H1 (cell line): Measurements from ENCODE around the gene RAB11A.

Experiments used
- BCL11A ChIP-seq, 2 experiments: IDR thresholded peaks; one replicate each; pipeline ENCODE4 v1.6.1; 2011; ENCODE audit warnings: low read depth in 2 of 2, low read length in 2 of 2, mild to moderate bottlenecking in 2 of 2
- CEBPB ChIP-seq: IDR thresholded peaks from 2 replicates; pipeline ENCODE4 v1.6.1; 2012; ENCODE audit warnings: low read depth, low read length
- EP300 ChIP-seq, 2 experiments: IDR thresholded peaks; 1 replicate in 1 of 2; 2 replicates in 1 of 2; pipeline ENCODE4 v1.6.1; 2011 to 2012; ENCODE audit warnings: low read depth in 2 of 2, low read length in 2 of 2, mild to moderate bottlenecking in 2 of 2, borderline replicate concordance in 1 of 2, inconsistent platforms in 1 of 2, moderate library complexity in 1 of 2
- EZH2 ChIP-seq: fragments of 200-600 bp; sonication (generic); IDR thresholded peaks from 2 replicates; pipeline ENCODE4 v1.7.1; 2012; ENCODE audit warnings: low read depth, mild to moderate bottlenecking, moderate library complexity, low read length, inconsistent platforms; ENCODE audit not compliant: severe bottlenecking
- KDM1A ChIP-seq: fragments of 200-600, 300-600 bp; sonication (generic); IDR thresholded peaks from 2 replicates; pipeline ENCODE4 v1.7.1; 2016; ENCODE audit warnings: mild to moderate bottlenecking, low read length, borderline replicate concordance
- POLR2AphosphoS5 ChIP-seq: IDR thresholded peaks from 2 replicates; pipeline ENCODE4 v1.6.1; 2011; ENCODE audit warnings: low read depth, low read length
- RAD21 ChIP-seq, 2 experiments: IDR thresholded peaks in 1 of 2; conservative IDR thresholded peaks in 1 of 2; 2 replicates each; pipeline ENCODE4 v1.6.1; 2011; ENCODE audit warnings: low read depth in 2 of 2, low read length in 2 of 2, improper control_type of control experiment in 1 of 2, inconsistent platforms in 1 of 2, mild to moderate bottlenecking in 1 of 2, moderate library complexity in 1 of 2
- RFX5 ChIP-seq: IDR thresholded peaks from 2 replicates; pipeline ENCODE4 v1.6.1; 2011; ENCODE audit warnings: low read depth, low read length, improper control_type of control experiment, borderline replicate concordance
- RNF2 ChIP-seq: fragments of 200-900, 300-1000 bp; sonication (generic); IDR thresholded peaks from 2 replicates; pipeline ENCODE4 v1.7.1; 2016; ENCODE audit warnings: borderline replicate concordance, low read depth, mild to moderate bottlenecking, antibody characterized with exemption, low read length; ENCODE audit not compliant: poor library complexity, severe bottlenecking; ENCODE audit errors: missing control alignments
- RXRA ChIP-seq: IDR thresholded peaks from 2 replicates; pipeline ENCODE4 v1.6.1; 2011; ENCODE audit warnings: low read depth, mild to moderate bottlenecking, low read length, moderate library complexity; ENCODE audit not compliant: insufficient read depth
- SUZ12 ChIP-seq: fragments of 200-600 bp; sonication (generic); IDR thresholded peaks from 2 replicates; pipeline ENCODE4 v1.6.1; 2012; ENCODE audit warnings: mild to moderate bottlenecking, inconsistent platforms, low read length, moderate library complexity, mixed read lengths
- TCF12 ChIP-seq: IDR thresholded peaks from 2 replicates; pipeline ENCODE4 v1.6.1; 2011; ENCODE audit warnings: low read depth, mild to moderate bottlenecking, low read length
- ZNF274 ChIP-seq: IDR thresholded peaks from 2 replicates; pipeline ENCODE4 v1.7.0; 2012; ENCODE audit warnings: low read length, borderline replicate concordance; ENCODE audit errors: extremely low read depth
- TF ChIP-seq, protein P1 (sequence below), 3 experiments: IDR thresholded peaks; 1 replicate in 2 of 3; 2 replicates in 1 of 3; pipeline versions ENCODE4 v1.5.1 to v1.6.1; 2011; ENCODE audit warnings: low read length in 3 of 3, mild to moderate bottlenecking in 3 of 3, inconsistent platforms in 2 of 3, low read depth in 1 of 3, moderate library complexity in 1 of 3; ENCODE audit not compliant: insufficient read depth in 1 of 3; ENCODE audit errors: control extremely low read depth in 1 of 3

GRCh38 chr15:65914981-65915925 is 46.0 kb downstream of the RAB11A start:
- no peak for TF ChIP-seq ZNF274
- no peak for TF ChIP-seq POLR2AphosphoS5
- no peak for TF ChIP-seq EZH2
- no peak for TF ChIP-seq EP300 (IDR thresholded peaks at IDR 0.05; ENCODE audit: borderline replicate concordance in 1 of 2, low read depth in 2 of 2, low read length in 2 of 2)
- TF ChIP-seq SUZ12 = no peak
- no peak for TF ChIP-seq RAD21 (IDR thresholded peaks at IDR 0.05 in 1 of 2, conservative IDR thresholded peaks at IDR 0.05 in 1 of 2; ENCODE audit: low read depth in 2 of 2, low read length in 2 of 2)
- TF ChIP-seq TCF12 = no peak
- no peak for TF ChIP-seq RNF2
- TF ChIP-seq RFX5 = no peak
- TF ChIP-seq KDM1A = no peak
- TF ChIP-seq CEBPB = no peak
- TF ChIP-seq RXRA = no peak
- TF ChIP-seq, protein P1, sequence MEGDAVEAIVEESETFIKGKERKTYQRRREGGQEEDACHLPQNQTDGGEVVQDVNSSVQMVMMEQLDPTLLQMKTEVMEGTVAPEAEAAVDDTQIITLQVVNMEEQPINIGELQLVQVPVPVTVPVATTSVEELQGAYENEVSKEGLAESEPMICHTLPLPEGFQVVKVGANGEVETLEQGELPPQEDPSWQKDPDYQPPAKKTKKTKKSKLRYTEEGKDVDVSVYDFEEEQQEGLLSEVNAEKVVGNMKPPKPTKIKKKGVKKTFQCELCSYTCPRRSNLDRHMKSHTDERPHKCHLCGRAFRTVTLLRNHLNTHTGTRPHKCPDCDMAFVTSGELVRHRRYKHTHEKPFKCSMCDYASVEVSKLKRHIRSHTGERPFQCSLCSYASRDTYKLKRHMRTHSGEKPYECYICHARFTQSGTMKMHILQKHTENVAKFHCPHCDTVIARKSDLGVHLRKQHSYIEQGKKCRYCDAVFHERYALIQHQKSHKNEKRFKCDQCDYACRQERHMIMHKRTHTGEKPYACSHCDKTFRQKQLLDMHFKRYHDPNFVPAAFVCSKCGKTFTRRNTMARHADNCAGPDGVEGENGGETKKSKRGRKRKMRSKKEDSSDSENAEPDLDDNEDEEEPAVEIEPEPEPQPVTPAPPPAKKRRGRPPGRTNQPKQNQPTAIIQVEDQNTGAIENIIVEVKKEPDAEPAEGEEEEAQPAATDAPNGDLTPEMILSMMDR (IDR thresholded peaks at IDR 0.05; ENCODE audit: control extremely low read depth in 1 of 3, insufficient read depth in 1 of 3, low read depth in 1 of 3, low read length in 3 of 3) = no peak
- no peak for TF ChIP-seq BCL11A (IDR thresholded peaks at IDR 0.05; ENCODE audit: low read depth in 2 of 2, low read length in 2 of 2)
